Measurements from ENCODE around the gene ANOS1. TPM values are rescaled to one million over a fixed set of nuclear protein-coding genes. Genes with fewer than 3 reads are reported as not detected.

Gene ANOS1
- total RNA-seq, 1 experiment from 2014 or later, result 24.8 TPM

DNA sequence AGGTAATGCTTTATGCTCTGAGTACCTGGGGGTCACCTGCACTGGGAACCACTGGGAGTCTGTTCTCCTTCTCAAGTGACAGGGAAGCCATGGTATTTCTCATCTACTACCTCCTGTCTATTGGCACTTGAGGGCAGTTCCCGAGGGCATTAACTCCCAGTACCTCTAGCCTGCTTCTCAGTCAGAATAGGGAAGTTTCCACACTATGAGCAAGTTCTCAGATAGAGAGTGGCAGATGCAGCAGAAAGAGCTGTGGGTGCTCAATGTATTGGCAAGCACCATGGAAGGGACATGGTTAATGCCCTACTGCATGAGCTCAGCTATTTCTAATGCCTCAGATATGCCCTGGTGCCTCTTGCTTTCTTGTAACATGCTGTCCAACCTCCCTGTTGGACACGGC is 74.1 kb downstream of the ANOS1 start (continued):
- TF ChIP-seq, protein P1, sequence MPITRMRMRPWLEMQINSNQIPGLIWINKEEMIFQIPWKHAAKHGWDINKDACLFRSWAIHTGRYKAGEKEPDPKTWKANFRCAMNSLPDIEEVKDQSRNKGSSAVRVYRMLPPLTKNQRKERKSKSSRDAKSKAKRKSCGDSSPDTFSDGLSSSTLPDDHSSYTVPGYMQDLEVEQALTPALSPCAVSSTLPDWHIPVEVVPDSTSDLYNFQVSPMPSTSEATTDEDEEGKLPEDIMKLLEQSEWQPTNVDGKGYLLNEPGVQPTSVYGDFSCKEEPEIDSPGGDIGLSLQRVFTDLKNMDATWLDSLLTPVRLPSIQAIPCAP (CRISPR knock-in tag; IDR thresholded peaks at IDR 0.05), result no peak
- TF ChIP-seq CREM (CRISPR knock-in tag; IDR thresholded peaks at IDR 0.05), result no peak

DNA sequence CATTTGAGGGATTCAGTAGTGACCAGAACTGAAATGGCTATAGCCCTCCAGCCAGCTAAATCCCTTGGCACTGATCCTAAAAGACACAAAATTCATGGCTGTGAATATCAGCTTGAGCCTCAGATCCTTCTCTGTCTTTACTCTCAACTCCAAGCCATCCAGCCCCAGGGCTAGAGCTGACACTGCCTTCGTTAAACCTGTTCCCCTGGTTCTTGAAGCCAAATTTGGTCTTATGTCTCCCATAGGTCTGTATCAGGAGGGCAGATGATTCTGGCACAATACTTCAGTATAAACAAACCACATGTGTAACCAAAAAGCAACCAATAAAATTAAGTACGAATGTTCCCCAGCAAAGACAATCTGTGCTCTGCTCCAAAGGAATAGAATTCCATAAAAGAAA is 78.0 kb downstream of the ANOS1 start:
- no peaks in the 10 kb centered on the region for H3K27me3 Mint-ChIP-seq (ENCODE audit: low read depth)
- H3K27ac Mint-ChIP-seq, result no peak overlapping the region
- POLR2A ChIA-PET, result no interaction called here
- CTCF ChIA-PET, result no interaction called here
- peaks cover 29% of the 10 kb centered on the region for H3K4me1 Mint-ChIP-seq
- DNase-seq (ENCODE audit: low spot score), result no peak
- TF ChIP-seq, protein P2, sequence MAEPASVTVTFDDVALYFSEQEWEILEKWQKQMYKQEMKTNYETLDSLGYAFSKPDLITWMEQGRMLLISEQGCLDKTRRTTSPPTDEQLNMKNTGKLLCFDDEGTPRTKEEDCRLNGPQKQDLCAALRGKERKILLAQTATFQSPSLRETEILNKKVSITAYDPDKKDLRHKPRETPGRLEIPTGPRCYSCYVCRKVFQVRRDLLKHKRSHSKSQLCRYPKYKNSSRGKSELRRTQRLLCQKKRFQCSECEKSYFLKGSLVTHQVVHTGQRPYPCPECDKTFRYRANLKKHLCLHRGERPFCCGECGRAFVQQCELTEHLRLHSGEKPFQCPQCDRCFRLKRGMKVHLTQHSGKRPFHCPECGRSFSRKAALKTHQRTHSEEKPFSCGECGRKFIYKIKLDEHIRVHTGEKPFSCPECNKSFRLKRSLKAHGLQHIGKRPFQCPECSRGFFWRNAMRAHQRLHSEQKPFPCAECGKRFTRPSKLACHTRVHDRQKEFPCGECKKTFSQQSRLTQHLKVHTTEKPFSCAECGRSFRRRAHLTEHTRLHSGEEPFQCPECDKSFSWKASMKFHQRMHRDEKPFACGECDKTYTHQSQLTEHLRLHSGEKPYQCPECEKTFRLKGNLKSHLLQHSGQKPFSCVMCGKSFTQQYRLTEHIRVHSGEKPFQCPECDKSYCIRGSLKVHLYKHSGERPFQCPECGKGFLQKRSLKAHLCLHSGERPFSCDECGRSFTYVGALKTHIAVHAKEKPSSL (CRISPR knock-in tag; conservative IDR thresholded peaks at IDR 0.05), result no peak
- TF ChIP-seq, protein P3, sequence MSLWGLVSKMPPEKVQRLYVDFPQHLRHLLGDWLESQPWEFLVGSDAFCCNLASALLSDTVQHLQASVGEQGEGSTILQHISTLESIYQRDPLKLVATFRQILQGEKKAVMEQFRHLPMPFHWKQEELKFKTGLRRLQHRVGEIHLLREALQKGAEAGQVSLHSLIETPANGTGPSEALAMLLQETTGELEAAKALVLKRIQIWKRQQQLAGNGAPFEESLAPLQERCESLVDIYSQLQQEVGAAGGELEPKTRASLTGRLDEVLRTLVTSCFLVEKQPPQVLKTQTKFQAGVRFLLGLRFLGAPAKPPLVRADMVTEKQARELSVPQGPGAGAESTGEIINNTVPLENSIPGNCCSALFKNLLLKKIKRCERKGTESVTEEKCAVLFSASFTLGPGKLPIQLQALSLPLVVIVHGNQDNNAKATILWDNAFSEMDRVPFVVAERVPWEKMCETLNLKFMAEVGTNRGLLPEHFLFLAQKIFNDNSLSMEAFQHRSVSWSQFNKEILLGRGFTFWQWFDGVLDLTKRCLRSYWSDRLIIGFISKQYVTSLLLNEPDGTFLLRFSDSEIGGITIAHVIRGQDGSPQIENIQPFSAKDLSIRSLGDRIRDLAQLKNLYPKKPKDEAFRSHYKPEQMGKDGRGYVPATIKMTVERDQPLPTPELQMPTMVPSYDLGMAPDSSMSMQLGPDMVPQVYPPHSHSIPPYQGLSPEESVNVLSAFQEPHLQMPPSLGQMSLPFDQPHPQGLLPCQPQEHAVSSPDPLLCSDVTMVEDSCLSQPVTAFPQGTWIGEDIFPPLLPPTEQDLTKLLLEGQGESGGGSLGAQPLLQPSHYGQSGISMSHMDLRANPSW (CRISPR knock-in tag; conservative IDR thresholded peaks at IDR 0.05; ENCODE audit: low read depth), result no peak
- TF ChIP-seq ZNF121 (CRISPR knock-in tag; IDR thresholded peaks at IDR 0.05) (no peak), NFATC4 (CRISPR knock-in tag; IDR thresholded peaks at IDR 0.05) (no peak), GABPB1 (CRISPR knock-in tag; IDR thresholded peaks at IDR 0.05) (no peak), IRF2 (CRISPR knock-in tag; IDR thresholded peaks at IDR 0.05; ENCODE audit: borderline replicate concordance, low read depth) (no peak), FOXK1 (CRISPR knock-in tag; IDR thresholded peaks at IDR 0.05) (no peak), ATF1 (CRISPR knock-in tag; IDR thresholded peaks at IDR 0.05) (no peak), ETV6 (CRISPR knock-in tag; IDR thresholded peaks at IDR 0.05) (no peak), ZNF416 (CRISPR knock-in tag; IDR thresholded peaks at IDR 0.05) (no peak), RELA (CRISPR knock-in tag; IDR thresholded peaks at IDR 0.05; ENCODE audit: borderline replicate concordance) (no peak), ZNF317 (CRISPR knock-in tag; IDR thresholded peaks at IDR 0.05; ENCODE audit: borderline replicate concordance, low read depth) (no peak)
- TF ChIP-seq, protein P4, sequence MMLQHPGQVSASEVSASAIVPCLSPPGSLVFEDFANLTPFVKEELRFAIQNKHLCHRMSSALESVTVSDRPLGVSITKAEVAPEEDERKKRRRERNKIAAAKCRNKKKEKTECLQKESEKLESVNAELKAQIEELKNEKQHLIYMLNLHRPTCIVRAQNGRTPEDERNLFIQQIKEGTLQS (CRISPR knock-in tag; conservative IDR thresholded peaks at IDR 0.05), result no peak
- TF ChIP-seq, protein P5, sequence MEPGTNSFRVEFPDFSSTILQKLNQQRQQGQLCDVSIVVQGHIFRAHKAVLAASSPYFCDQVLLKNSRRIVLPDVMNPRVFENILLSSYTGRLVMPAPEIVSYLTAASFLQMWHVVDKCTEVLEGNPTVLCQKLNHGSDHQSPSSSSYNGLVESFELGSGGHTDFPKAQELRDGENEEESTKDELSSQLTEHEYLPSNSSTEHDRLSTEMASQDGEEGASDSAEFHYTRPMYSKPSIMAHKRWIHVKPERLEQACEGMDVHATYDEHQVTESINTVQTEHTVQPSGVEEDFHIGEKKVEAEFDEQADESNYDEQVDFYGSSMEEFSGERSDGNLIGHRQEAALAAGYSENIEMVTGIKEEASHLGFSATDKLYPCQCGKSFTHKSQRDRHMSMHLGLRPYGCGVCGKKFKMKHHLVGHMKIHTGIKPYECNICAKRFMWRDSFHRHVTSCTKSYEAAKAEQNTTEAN (CRISPR knock-in tag; IDR thresholded peaks at IDR 0.05), result no peak
- TF ChIP-seq, protein P6, sequence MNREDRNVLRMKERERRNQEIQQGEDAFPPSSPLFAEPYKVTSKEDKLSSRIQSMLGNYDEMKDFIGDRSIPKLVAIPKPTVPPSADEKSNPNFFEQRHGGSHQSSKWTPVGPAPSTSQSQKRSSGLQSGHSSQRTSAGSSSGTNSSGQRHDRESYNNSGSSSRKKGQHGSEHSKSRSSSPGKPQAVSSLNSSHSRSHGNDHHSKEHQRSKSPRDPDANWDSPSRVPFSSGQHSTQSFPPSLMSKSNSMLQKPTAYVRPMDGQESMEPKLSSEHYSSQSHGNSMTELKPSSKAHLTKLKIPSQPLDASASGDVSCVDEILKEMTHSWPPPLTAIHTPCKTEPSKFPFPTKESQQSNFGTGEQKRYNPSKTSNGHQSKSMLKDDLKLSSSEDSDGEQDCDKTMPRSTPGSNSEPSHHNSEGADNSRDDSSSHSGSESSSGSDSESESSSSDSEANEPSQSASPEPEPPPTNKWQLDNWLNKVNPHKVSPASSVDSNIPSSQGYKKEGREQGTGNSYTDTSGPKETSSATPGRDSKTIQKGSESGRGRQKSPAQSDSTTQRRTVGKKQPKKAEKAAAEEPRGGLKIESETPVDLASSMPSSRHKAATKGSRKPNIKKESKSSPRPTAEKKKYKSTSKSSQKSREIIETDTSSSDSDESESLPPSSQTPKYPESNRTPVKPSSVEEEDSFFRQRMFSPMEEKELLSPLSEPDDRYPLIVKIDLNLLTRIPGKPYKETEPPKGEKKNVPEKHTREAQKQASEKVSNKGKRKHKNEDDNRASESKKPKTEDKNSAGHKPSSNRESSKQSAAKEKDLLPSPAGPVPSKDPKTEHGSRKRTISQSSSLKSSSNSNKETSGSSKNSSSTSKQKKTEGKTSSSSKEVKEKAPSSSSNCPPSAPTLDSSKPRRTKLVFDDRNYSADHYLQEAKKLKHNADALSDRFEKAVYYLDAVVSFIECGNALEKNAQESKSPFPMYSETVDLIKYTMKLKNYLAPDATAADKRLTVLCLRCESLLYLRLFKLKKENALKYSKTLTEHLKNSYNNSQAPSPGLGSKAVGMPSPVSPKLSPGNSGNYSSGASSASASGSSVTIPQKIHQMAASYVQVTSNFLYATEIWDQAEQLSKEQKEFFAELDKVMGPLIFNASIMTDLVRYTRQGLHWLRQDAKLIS (CRISPR knock-in tag; IDR thresholded peaks at IDR 0.05; ENCODE audit: borderline replicate concordance), result no peak
- TF ChIP-seq, protein P7, sequence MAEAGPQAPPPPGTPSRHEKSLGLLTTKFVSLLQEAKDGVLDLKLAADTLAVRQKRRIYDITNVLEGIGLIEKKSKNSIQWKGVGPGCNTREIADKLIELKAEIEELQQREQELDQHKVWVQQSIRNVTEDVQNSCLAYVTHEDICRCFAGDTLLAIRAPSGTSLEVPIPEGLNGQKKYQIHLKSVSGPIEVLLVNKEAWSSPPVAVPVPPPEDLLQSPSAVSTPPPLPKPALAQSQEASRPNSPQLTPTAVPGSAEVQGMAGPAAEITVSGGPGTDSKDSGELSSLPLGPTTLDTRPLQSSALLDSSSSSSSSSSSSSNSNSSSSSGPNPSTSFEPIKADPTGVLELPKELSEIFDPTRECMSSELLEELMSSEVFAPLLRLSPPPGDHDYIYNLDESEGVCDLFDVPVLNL (CRISPR knock-in tag; IDR thresholded peaks at IDR 0.05; ENCODE audit: borderline replicate concordance, low read depth), result no peak
- TF ChIP-seq, protein P8, sequence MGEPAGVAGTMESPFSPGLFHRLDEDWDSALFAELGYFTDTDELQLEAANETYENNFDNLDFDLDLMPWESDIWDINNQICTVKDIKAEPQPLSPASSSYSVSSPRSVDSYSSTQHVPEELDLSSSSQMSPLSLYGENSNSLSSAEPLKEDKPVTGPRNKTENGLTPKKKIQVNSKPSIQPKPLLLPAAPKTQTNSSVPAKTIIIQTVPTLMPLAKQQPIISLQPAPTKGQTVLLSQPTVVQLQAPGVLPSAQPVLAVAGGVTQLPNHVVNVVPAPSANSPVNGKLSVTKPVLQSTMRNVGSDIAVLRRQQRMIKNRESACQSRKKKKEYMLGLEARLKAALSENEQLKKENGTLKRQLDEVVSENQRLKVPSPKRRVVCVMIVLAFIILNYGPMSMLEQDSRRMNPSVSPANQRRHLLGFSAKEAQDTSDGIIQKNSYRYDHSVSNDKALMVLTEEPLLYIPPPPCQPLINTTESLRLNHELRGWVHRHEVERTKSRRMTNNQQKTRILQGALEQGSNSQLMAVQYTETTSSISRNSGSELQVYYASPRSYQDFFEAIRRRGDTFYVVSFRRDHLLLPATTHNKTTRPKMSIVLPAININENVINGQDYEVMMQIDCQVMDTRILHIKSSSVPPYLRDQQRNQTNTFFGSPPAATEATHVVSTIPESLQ (CRISPR knock-in tag; IDR thresholded peaks at IDR 0.05), result no peak
- H3K4me3 Mint-ChIP-seq, result no peak overlapping the region
- ATAC-seq, result no peak
- H3K36me3 Mint-ChIP-seq, result peaks cover 39% of the 10 kb centered on the region
- H3K9me3 Mint-ChIP-seq, result peaks cover 16% of the 10 kb centered on the region
